Keratinocyte (primary cell): ENCODE data around the gene RBM10.

Experiments
- EZH2 ChIP-seq: IDR thresholded peaks from one replicate; pipeline ENCODE4 v1.6.1; 2012; ENCODE audit warnings: inconsistent platforms, mild to moderate bottlenecking, low read length, moderate library complexity
- TF ChIP-seq, protein P1 (sequence below), 3 experiments: IDR thresholded peaks in 1 of 3; conservative IDR thresholded peaks in 1 of 3; optimal IDR thresholded peaks in 1 of 3; 2 replicates in 2 of 3; 3 replicates in 1 of 3; pipeline versions ENCODE3 to v1.5.1; 2011; ENCODE audit warnings: low read length in 3 of 3, mild to moderate bottlenecking in 3 of 3, moderate library complexity in 2 of 3, control low read depth in 1 of 3, inconsistent platforms in 1 of 3; ENCODE audit not compliant: insufficient read depth in 2 of 3; ENCODE audit errors: extremely low read depth in 1 of 3

DNA sequence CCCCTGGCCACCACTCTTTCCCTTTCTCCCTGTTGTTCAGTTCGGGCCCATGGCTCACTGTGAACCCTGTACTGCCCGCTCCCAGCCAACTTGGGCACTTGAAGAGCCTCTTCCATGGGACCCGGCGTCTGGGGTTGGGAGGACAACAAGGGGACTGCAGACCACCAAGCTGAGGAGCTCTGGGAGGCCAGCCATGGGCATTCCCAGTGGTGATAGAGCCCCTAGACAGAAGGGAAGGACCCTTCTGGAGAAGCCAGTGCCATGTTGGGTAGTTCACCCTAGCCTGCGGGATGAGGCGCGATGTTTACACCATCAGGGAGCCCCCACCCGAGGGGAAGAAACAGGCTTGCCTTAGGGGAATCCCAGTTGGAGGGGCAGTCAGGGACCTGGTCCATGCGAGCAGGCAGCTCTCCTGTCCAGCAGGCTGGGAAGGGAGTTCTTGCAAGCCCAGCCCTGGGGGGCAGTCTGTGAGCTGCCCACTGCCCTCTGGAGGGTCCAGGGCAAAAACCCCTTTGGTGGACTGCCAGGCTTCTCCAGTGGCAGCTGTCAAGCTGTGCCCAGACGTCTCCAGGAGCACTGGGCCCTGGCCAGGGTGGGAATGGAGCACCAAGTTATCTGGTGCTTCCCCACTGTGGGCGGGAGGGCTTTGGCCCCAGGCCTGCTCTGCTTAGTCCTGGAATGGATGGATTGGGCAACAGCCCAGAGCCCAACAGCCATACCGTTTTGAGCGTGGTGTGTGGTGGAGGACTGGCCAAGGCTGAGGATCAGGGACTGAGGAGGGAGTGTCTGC, 24.9 kb downstream of the RBM10 start:
- TF ChIP-seq, protein P1, sequence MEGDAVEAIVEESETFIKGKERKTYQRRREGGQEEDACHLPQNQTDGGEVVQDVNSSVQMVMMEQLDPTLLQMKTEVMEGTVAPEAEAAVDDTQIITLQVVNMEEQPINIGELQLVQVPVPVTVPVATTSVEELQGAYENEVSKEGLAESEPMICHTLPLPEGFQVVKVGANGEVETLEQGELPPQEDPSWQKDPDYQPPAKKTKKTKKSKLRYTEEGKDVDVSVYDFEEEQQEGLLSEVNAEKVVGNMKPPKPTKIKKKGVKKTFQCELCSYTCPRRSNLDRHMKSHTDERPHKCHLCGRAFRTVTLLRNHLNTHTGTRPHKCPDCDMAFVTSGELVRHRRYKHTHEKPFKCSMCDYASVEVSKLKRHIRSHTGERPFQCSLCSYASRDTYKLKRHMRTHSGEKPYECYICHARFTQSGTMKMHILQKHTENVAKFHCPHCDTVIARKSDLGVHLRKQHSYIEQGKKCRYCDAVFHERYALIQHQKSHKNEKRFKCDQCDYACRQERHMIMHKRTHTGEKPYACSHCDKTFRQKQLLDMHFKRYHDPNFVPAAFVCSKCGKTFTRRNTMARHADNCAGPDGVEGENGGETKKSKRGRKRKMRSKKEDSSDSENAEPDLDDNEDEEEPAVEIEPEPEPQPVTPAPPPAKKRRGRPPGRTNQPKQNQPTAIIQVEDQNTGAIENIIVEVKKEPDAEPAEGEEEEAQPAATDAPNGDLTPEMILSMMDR (optimal IDR thresholded peaks at IDR 0.05 in 1 of 3, IDR thresholded peaks at IDR 0.05 in 1 of 3, conservative IDR thresholded peaks at IDR 0.05 in 1 of 3; ENCODE audit: extremely low read depth in 1 of 3, insufficient read depth in 2 of 3, low read length in 3 of 3): no peak
- TF ChIP-seq EZH2: no peak
